ENCODE results near the gene CXCR6.

The CXCR6 gene

GRCh38 chr3:45915518-45916231 is 27.6 kb upstream of the CXCR6 start:
- no peaks in the 10 kb centered on the region for H3K27me3 ChIP-seq
- no peaks in the 10 kb centered on the region for H3K9me3 ChIP-seq
- no peak for DNase-seq
- TF ChIP-seq, protein P1, sequence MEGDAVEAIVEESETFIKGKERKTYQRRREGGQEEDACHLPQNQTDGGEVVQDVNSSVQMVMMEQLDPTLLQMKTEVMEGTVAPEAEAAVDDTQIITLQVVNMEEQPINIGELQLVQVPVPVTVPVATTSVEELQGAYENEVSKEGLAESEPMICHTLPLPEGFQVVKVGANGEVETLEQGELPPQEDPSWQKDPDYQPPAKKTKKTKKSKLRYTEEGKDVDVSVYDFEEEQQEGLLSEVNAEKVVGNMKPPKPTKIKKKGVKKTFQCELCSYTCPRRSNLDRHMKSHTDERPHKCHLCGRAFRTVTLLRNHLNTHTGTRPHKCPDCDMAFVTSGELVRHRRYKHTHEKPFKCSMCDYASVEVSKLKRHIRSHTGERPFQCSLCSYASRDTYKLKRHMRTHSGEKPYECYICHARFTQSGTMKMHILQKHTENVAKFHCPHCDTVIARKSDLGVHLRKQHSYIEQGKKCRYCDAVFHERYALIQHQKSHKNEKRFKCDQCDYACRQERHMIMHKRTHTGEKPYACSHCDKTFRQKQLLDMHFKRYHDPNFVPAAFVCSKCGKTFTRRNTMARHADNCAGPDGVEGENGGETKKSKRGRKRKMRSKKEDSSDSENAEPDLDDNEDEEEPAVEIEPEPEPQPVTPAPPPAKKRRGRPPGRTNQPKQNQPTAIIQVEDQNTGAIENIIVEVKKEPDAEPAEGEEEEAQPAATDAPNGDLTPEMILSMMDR (IDR thresholded peaks at IDR 0.05): no peak
- H3K36me3 ChIP-seq: peaks cover 22 to 36% (median 26%) of the 10 kb centered on the region in 3 donors
- no peaks in the 10 kb centered on the region for H3K4me1 ChIP-seq
- H3K4me3 ChIP-seq: no peak overlapping the region
- intact Hi-C loops (cut with DNase I; ENCODE audit: low total_unique reads): no loop called here
- H3K27ac ChIP-seq: no peak overlapping the region

DNA sequence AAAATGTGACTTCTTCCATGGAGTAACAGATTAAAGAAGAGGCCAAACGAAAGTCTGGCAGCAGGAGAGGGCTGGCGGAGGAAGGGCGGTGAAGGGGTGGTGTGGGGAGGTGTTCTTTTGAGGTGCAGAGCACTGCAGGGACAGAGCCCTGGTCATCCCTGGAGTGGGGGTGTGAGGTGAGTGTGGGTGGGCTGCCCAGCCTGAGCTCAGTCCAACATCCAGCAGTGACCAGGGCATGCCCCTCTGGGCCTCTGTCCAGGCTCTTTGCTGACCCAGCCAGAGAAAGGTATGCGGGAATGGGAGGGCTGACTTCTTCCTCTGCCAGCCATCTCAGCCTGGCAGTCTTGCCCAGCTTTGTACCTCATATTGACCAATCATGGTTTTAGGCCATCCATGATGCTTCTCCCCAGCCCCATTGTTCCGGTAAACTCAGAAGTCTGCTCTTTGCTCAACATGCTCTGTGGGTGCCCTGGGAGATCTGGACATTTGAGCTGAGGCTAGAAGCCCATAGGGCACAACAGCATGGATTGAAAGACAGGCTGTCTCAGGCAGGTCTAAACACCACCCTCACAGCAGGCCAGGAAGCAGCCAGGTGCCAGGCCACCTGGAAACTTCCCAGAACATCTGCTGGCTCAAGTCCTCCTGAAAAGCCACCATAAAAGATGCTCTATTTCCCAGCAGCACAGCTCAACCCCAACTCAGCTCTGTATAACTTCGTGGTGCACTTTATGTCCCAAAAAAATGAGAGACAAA is 25.9 kb upstream of the CXCR6 start:
- Histone ChIP-seq H3K9me3 (no peaks in the 10 kb centered on the region), H3K4me3 (no peak overlapping the region), H3K27ac (no peak overlapping the region), H3K36me3 (peaks cover 38 to 53% (median 42%) of the 10 kb centered on the region in 3 donors), H3K4me1 (no peaks in the 10 kb centered on the region), H3K27me3 (no peaks in the 10 kb centered on the region)
- intact Hi-C loops (cut with DNase I; ENCODE audit: low total_unique reads): no loop called here
- TF ChIP-seq, protein P1 (IDR thresholded peaks at IDR 0.05): no peak
- no peak for DNase-seq

DNA sequence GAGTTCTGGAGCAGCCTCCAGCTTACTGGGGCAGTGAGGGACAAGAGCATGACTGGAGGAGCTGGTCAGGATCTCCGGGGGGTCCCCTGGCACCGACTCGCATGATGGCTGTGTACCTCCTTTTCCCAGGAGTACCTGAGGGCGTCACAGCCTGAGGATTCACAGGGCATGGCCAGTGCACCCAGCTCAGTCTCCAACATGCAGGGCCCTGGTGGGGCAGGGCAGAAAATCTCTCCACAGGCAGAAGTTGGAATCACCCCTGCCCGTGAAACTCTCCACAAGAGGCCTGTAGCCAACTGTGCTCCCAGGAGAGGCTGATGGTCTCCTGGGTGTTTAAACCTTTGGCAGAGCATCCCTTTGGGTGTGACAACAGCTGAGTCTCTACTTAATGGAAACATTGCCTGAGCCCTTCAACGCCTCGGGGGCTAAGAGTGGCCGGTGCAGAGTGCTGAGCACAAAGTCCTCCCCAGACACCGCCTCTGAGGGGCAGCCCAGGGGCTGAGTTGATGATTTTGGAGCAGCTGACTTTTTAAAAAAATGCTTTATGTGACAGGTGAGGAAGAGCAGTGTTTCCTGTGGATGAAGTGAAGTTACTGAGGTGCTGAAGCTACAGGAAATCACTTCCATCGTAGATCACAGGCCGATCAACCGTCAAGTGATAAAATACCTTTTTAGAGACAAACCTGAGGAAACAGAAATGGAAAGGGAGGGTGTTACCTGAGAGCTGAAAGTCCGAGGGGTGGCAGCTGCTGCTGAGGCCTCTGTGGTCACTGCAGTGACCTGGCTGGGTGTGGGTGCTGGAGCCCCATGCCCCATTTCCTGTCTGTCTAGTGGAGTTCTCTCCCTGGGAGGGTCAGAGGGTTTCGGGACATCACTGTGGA is 21.9 kb upstream of the CXCR6 start:
- no peak overlapping the region for H3K4me3 ChIP-seq
- peaks cover 59 to 87% (median 71%) of the 10 kb centered on the region in 3 donors for H3K36me3 ChIP-seq
- intact Hi-C loops (cut with DNase I; ENCODE audit: low total_unique reads): no loop called here
- no peaks in the 10 kb centered on the region for H3K4me1 ChIP-seq
- TF ChIP-seq, protein P1 (IDR thresholded peaks at IDR 0.05): no peak
- H3K27ac ChIP-seq: no peak overlapping the region
- no peaks in the 10 kb centered on the region for H3K9me3 ChIP-seq
- H3K27me3 ChIP-seq: no peaks in the 10 kb centered on the region
- no peak for DNase-seq

- H3K27ac ChIP-seq: no peak overlapping the region
- H3K9me3 ChIP-seq: no peaks in the 10 kb centered on the region
- H3K36me3 ChIP-seq: peaks cover 64 to 93% (median 71%) of the 10 kb centered on the region in 3 donors
- no peak overlapping the region for H3K4me3 ChIP-seq
- intact Hi-C loops (cut with DNase I; ENCODE audit: low total_unique reads): no loop called here
- no peaks in the 10 kb centered on the region for H3K4me1 ChIP-seq
- DNase-seq: no peak
- no peaks in the 10 kb centered on the region for H3K27me3 ChIP-seq
- TF ChIP-seq, protein P1 (IDR thresholded peaks at IDR 0.05): no peak
These were observed 21.3 kb upstream of the CXCR6 start for GRCh38 chr3:45922039-45922326.

- Histone ChIP-seq H3K27me3 (no peaks in the 10 kb centered on the region), H3K27ac (no peak overlapping the region), H3K4me1 (no peaks in the 10 kb centered on the region), H3K4me3 (no peak overlapping the region), H3K9me3 (no peaks in the 10 kb centered on the region), H3K36me3 (peaks cover 74 to 93% (median 81%) of the 10 kb centered on the region in 3 donors)
- intact Hi-C loops (cut with DNase I; ENCODE audit: low total_unique reads): no loop called here
- peak in 1 of 2 donors; percentile 20 for DNase-seq
- TF ChIP-seq, protein P1 (IDR thresholded peaks at IDR 0.05): no peak
These were observed 20.2 kb upstream of the CXCR6 start for GRCh38 chr3:45922950-45923590.

All from tibial artery (tissue), 4 donors.